ENCODE measurements around the gene FN1. TPM values are rescaled to one million over a fixed set of nuclear protein-coding genes. Genes with fewer than 3 reads are reported as not detected.
A peak's percentile ranks its signal among the peaks of the same experiment; 100 is the strongest.

The FN1 gene
- total and polyA plus RNA-seq, 11 donors: 100 to 1,418 (median 343) TPM

GRCh38 chr2:215401896-215402379 lies 33.9 kb downstream of the FN1 start:
- no peaks in the 10 kb centered on the region for H3K9me3 ChIP-seq
- H3K4me3 ChIP-seq: no peak overlapping the region
- TF ChIP-seq CTCF (IDR thresholded peaks at IDR 0.05) (no peak), POLR2A (IDR thresholded peaks at IDR 0.05) (no peak)
- WGBS, 4 donors: 58 to 65% (median 64%) methylated on average over 3 of the region's 3 CpGs
- peaks cover 0 to 28% (median under 1%) of the 10 kb centered on the region in 12 donors for H3K4me1 ChIP-seq
- intact Hi-C loops (cut with DNase I): no loop called here
- H3K27me3 ChIP-seq: no peaks in the 10 kb centered on the region
- ATAC-seq (peak in 2 of 4 donors; percentile 47 to 63), DNase-seq (peak in 1 of 5 donors; percentile 41)
- H3K36me3 ChIP-seq: peaks cover 0 to 97% (median 67%) of the 10 kb centered on the region in 9 donors
- H3K27ac ChIP-seq: peak overlapping the region in 4 of 12 donors; percentile 1 to 48 (median 20)

DNA sequence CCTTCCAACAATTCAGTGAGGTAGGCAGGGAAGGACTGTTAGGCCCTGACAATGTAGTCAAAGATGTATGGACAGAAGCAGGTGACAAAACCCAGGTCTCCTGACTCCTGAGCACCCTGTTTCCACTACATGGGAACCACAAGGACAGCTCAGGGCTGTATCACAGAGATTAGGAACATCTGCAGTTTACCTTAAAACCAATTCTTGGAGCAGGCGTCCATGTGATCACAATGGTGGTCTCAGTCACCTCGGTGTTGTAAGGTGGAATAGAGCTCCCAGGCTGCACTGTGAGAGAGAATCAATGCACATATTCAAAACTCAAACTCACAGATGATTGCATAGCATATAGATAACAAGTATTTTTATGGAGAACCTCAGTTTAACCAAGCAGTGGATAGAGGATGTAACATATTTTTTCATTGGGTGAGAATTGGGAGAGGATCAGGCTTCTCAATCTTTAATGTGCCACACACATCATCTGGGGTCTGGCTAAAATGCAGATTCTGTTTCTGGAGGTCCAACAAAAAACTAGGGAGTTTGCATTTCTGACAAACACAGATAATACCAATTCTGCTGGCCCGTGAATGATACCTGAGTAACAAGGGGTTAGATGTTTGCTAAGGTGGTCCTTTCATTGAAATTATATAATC lies 36.7 kb downstream of the FN1 start:
- intact Hi-C loops (cut with DNase I): no loop called here
- peaks cover 0 to 97% (median 51%) of the 10 kb centered on the region in 9 donors for H3K36me3 ChIP-seq

GRCh38 chr2:215397632-215398341 lies 38.1 kb downstream of the FN1 start:
- H3K27me3 ChIP-seq: no peaks in the 10 kb centered on the region
- H3K9me3 ChIP-seq: no peaks in the 10 kb centered on the region
- DNase-seq (no peak), ATAC-seq (peak in 3 of 4 donors; percentile 12 to 50 (median 36))
- 39 to 45% (median 43%) methylated on average over 9 of the region's 9 CpGs for WGBS, 4 donors
- peaks cover 0 to 97% (median 52%) of the 10 kb centered on the region in 9 donors for H3K36me3 ChIP-seq
- intact Hi-C loops (cut with DNase I): no loop called here
- H3K4me3 ChIP-seq: no peak overlapping the region
- H3K27ac ChIP-seq: peak overlapping the region in 3 of 12 donors; percentile 15 to 55 (median 21)
- peaks cover 0 to 17% (median 1%) of the 10 kb centered on the region in 12 donors for H3K4me1 ChIP-seq
- TF ChIP-seq CTCF (IDR thresholded peaks at IDR 0.05) (no peak), POLR2A (IDR thresholded peaks at IDR 0.05) (no peak)

More for the DNA sequence above, 36.7 kb downstream of the FN1 start:
- peaks cover 0 to 17% (median 1%) of the 10 kb centered on the region in 12 donors for H3K4me1 ChIP-seq
- no peaks in the 10 kb centered on the region for H3K27me3 ChIP-seq
- peak overlapping the region in 1 of 12 donors; percentile 55 for H3K27ac ChIP-seq
- H3K9me3 ChIP-seq: no peaks in the 10 kb centered on the region
- no peak overlapping the region for H3K4me3 ChIP-seq
- no peak for ATAC-seq
- DNase-seq: no peak
- WGBS, 4 donors: 89 to 96% (median 91%) methylated on average over 3 of the region's 3 CpGs
- no peak for TF ChIP-seq POLR2A (IDR thresholded peaks at IDR 0.05)

DNA sequence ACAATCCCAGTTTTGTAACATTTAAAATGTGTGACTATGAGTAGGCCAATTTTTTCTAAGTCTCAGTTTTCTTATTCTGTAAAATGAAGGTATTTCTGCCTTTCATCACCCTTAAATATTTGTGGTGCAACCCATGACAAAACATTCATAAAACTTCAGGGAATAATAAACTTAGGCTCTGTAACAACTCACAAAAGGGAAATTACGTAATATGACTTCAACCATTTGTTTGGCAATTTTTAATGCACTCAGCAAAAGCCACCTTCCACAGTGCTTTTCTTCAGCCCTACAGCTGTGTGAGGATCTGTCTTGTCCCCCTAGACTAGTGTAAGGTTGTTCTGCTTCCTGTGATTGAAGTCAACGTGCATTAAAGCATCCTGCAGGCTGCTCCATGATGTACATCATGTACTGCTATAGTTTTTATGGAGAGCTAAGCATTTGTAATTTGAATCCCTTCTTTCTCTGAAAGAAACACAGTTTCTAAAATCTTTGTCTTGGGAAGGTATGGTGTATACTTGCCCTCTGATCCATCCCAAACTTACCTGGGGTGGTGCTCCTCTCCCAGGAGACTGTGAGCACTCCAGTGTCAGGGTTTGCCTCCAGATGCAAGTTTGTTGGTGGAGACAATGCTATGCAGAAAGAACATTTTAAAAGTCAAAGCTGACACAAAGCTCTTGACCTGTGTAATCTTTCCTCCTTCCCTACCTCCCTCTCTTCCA lies 39.1 kb downstream of the FN1 start:
- ATAC-seq (peak in 3 of 4 donors; percentile 28 to 66 (median 29)), DNase-seq (no peak)
- no peaks in the 10 kb centered on the region for H3K9me3 ChIP-seq
- no peaks in the 10 kb centered on the region for H3K27me3 ChIP-seq
- no peak for TF ChIP-seq CTCF (IDR thresholded peaks at IDR 0.05)
- no peak for TF ChIP-seq POLR2A (IDR thresholded peaks at IDR 0.05)
- WGBS, 4 donors: 48 to 69% (median 55%) methylated on average over 2 of the region's 2 CpGs
- H3K4me1 ChIP-seq: peaks cover 0 to 10% (median 1%) of the 10 kb centered on the region in 12 donors
- intact Hi-C loops (cut with DNase I): no loop called here
- no peak overlapping the region for H3K4me3 ChIP-seq
- peak overlapping the region in 1 of 12 donors; percentile 55 for H3K27ac ChIP-seq
- peaks cover 0 to 97% (median 60%) of the 10 kb centered on the region in 9 donors for H3K36me3 ChIP-seq
